K562 (cell line): ENCODE data around the gene UBE3D.
A peak's percentile ranks its signal among the peaks of the same experiment; 100 is the strongest.

ENCODE experiments used
- CREM ChIP-seq: IDR thresholded peaks from 2 replicates; pipeline ENCODE4 v1.6.1; 2014; ENCODE audit warnings: antibody characterized with exemption, low read depth
- CTCF ChIP-seq, 3 experiments: IDR thresholded peaks in 2 of 3; conservative IDR thresholded peaks in 1 of 3; 2 replicates each; pipeline ENCODE4 v1.5.1; 2011 to 2012; ENCODE audit warnings: low read length in 3 of 3, mild to moderate bottlenecking in 3 of 3, control low read depth in 2 of 3, improper control_type of control experiment in 1 of 3, inconsistent platforms in 1 of 3, low read depth in 1 of 3, mixed read lengths in 1 of 3, moderate library complexity in 1 of 3; ENCODE audit not compliant: insufficient read depth in 2 of 3
- EZH2 ChIP-seq: IDR thresholded peaks from 2 replicates; pipeline ENCODE4 v1.6.1; 2012; ENCODE audit warnings: low read depth, mild to moderate bottlenecking, inconsistent platforms, low read length, borderline replicate concordance
- MEIS2 ChIP-seq: fragments of 450-650 bp; IDR thresholded peaks from 2 replicates; pipeline ENCODE4 v1.6.1; 2014; ENCODE audit warnings: mild to moderate bottlenecking; ENCODE audit not compliant: partially characterized antibody
- RBBP5 ChIP-seq: fragments of 200-600 bp; sonication (generic); IDR thresholded peaks from 2 replicates; pipeline ENCODE4 v1.6.1; 2012; ENCODE audit warnings: borderline replicate concordance, mild to moderate bottlenecking, low read length, control low read depth, inconsistent platforms; ENCODE audit not compliant: insufficient read depth, poor library complexity, severe bottlenecking
- RBM39 ChIP-seq: fragments of 200-400 bp; formaldehyde crosslinking; optimal IDR thresholded peaks from 2 replicates; pipeline ENCODE3; 2018; ENCODE audit warnings: low read depth, low read length
- TCF3 ChIP-seq: sonication (generic); formaldehyde crosslinking; IDR thresholded peaks from 2 replicates; pipeline ENCODE4 v1.4.0; 2020; ENCODE audit warnings: mild to moderate bottlenecking, missing genetic modification reagents
- ZNF445 ChIP-seq: fragments of 250-450 bp; sonication (Bioruptor Pico); IDR thresholded peaks from 2 replicates; pipeline ENCODE4 v1.4.0; 2020; ENCODE audit warnings: low read depth, mild to moderate bottlenecking, moderate library complexity

GRCh38 chr6:83057705-83058321, 7.8 kb downstream of the UBE3D start:
- TF ChIP-seq CREM, result no peak
- TF ChIP-seq CTCF (IDR thresholded peaks at IDR 0.05 in 2 of 3, conservative IDR thresholded peaks at IDR 0.05 in 1 of 3; ENCODE audit: insufficient read depth in 2 of 3, low read depth in 1 of 3, low read length in 3 of 3), result peak; percentile 68 to 80 (median 75)
- no peak for TF ChIP-seq TCF3 (CRISPR knock-in tag)
- no peak for TF ChIP-seq EZH2
- no peak for TF ChIP-seq RBBP5
- no peak for TF ChIP-seq ZNF445 (CRISPR knock-in tag)
- no peak for TF ChIP-seq MEIS2
- no peak for TF ChIP-seq RBM39
